Panc1 (cell line): ENCODE results near the gene IRX4.

Experiments
- CTCF ChIP-seq: fragments of 450-650 bp; IDR thresholded peaks from 2 replicates; pipeline ENCODE4 v1.5.1; 2017; ENCODE audit warnings: mild to moderate bottlenecking
- POLR2AphosphoS5 ChIP-seq: IDR thresholded peaks from 2 replicates; pipeline ENCODE4 v1.6.1; 2012; ENCODE audit warnings: mild to moderate bottlenecking, low read depth, low read length, moderate library complexity

DNA sequence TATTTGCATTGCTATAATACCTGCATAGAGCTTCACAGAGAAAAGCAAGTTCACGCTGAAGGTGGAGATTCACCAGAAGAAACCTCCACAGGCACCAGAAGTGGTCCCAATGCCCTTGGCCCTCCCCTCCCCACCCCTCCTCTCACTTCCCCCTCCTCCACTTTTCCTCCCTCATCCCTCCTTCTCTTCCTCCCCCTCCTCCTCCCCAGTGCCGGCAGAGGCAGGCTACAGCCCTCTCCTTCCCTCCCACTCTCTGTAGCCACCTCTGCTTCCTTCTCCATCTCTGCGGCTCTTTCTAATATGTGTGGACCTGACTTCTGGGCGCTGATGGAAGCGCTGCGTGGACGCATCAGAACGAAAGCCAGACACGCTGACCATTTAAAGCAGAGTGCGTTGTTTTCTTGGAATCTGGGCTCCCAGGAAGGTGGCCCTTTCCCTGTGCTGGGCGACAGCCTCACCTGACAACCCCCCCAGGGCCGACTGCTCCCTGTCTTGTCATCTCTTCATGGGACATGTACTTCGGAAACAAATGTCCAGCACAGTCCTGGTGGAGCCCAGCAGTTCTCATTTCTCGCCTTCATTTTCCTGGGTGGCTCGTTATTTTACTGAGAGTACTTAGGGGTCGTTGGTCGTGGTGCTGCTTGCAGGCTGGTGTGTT lies 52.0 kb downstream of the IRX4 start:
- TF ChIP-seq CTCF (no peak), POLR2AphosphoS5 (no peak)
